Measurements from ENCODE around the gene BRINP3. TPM values are rescaled to one million over a fixed set of nuclear protein-coding genes. Genes with fewer than 3 reads are reported as not detected.

The BRINP3 gene
- polyA plus RNA-seq, 1 donor from 2014 or later: 7.7 TPM

- no peak overlapping the region for H3K4me2 ChIP-seq (ENCODE audit: low read length)
- no peak overlapping the region for H2AFZ ChIP-seq (ENCODE audit: low read depth, low read length)
- H3K4me3 ChIP-seq (ENCODE audit: low read length): no peak overlapping the region
- no peak overlapping the region for H3K9ac ChIP-seq (ENCODE audit: low read length)
- no peaks in the 10 kb centered on the region for H3K9me2 ChIP-seq (ENCODE audit: insufficient read depth, low read length)
- H3K36me3 ChIP-seq (ENCODE audit: insufficient read depth, low read length): no peaks in the 10 kb centered on the region
- H3K27ac ChIP-seq (ENCODE audit: low read length): no peak overlapping the region
- H3K79me2 ChIP-seq (replicated peaks; ENCODE audit: insufficient read depth, low read length): no peaks in the 10 kb centered on the region
- H3K9me3 ChIP-seq (ENCODE audit: low read length): no peaks in the 10 kb centered on the region
- no peaks in the 10 kb centered on the region for H4K20me1 ChIP-seq (ENCODE audit: insufficient read depth)
- TF ChIP-seq SMC3 (conservative IDR thresholded peaks at IDR 0.05; ENCODE audit: poor library complexity) (no peak), TAF1 (IDR thresholded peaks at IDR 0.05; ENCODE audit: low read depth) (no peak), POLR2AphosphoS5 (IDR thresholded peaks at IDR 0.05) (no peak), EZH2 (IDR thresholded peaks at IDR 0.05; ENCODE audit: borderline replicate concordance, insufficient read depth, low read length, poor library complexity, severe bottlenecking) (no peak), CTCF (IDR thresholded peaks at IDR 0.05; ENCODE audit: poor library complexity, severe bottlenecking) (no peak), MXI1 (conservative IDR thresholded peaks at IDR 0.05; ENCODE audit: poor library complexity, severe bottlenecking) (no peak), EP300 (conservative IDR thresholded peaks at IDR 0.05; ENCODE audit: poor library complexity, severe bottlenecking) (no peak), RAD21 (conservative IDR thresholded peaks at IDR 0.05) (no peak)
- TF ChIP-seq, protein P1, sequence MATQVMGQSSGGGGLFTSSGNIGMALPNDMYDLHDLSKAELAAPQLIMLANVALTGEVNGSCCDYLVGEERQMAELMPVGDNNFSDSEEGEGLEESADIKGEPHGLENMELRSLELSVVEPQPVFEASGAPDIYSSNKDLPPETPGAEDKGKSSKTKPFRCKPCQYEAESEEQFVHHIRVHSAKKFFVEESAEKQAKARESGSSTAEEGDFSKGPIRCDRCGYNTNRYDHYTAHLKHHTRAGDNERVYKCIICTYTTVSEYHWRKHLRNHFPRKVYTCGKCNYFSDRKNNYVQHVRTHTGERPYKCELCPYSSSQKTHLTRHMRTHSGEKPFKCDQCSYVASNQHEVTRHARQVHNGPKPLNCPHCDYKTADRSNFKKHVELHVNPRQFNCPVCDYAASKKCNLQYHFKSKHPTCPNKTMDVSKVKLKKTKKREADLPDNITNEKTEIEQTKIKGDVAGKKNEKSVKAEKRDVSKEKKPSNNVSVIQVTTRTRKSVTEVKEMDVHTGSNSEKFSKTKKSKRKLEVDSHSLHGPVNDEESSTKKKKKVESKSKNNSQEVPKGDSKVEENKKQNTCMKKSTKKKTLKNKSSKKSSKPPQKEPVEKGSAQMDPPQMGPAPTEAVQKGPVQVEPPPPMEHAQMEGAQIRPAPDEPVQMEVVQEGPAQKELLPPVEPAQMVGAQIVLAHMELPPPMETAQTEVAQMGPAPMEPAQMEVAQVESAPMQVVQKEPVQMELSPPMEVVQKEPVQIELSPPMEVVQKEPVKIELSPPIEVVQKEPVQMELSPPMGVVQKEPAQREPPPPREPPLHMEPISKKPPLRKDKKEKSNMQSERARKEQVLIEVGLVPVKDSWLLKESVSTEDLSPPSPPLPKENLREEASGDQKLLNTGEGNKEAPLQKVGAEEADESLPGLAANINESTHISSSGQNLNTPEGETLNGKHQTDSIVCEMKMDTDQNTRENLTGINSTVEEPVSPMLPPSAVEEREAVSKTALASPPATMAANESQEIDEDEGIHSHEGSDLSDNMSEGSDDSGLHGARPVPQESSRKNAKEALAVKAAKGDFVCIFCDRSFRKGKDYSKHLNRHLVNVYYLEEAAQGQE (IDR thresholded peaks at IDR 0.05; ENCODE audit: borderline replicate concordance): no peak
- peaks cover 9% of the 10 kb centered on the region for H3F3A ChIP-seq (ENCODE audit: insufficient read depth, low read length, poor library complexity, severe bottlenecking)
- peaks cover 24% of the 10 kb centered on the region for H3K27me3 ChIP-seq (ENCODE audit: insufficient read depth, low read depth, low read length)
Observed at GRCh38 chr1:190480231-190480630, 2.6 kb upstream of the BRINP3 start.

- no peaks in the 10 kb centered on the region for H3K36me3 ChIP-seq (ENCODE audit: insufficient read depth, low read length)
- H3K4me2 ChIP-seq (ENCODE audit: low read length): peak overlapping the region; percentile 74
- peak overlapping the region; percentile 59 for H3K27ac ChIP-seq (ENCODE audit: low read length)
Observed at GRCh38 chr1:190479516-190479915, 1.9 kb upstream of the BRINP3 start.

More at GRCh38 chr1:190479516-190479915, 1.9 kb upstream of the BRINP3 start:
- Histone ChIP-seq H3K27me3 (ENCODE audit: insufficient read depth, low read depth, low read length) (peaks cover 31% of the 10 kb centered on the region), H3K4me3 (ENCODE audit: low read length) (peak overlapping the region; percentile 76), H3K9me3 (ENCODE audit: low read length) (no peaks in the 10 kb centered on the region), H3K9ac (ENCODE audit: low read length) (peak overlapping the region; percentile 60), H2AFZ (ENCODE audit: low read depth, low read length) (no peak overlapping the region), H4K20me1 (ENCODE audit: insufficient read depth) (no peaks in the 10 kb centered on the region), H3K79me2 (replicated peaks; ENCODE audit: insufficient read depth, low read length) (no peaks in the 10 kb centered on the region), H3K9me2 (ENCODE audit: insufficient read depth, low read length) (no peaks in the 10 kb centered on the region), H3F3A (ENCODE audit: insufficient read depth, low read length, poor library complexity, severe bottlenecking) (peaks cover 9% of the 10 kb centered on the region)
- TF ChIP-seq EP300 (conservative IDR thresholded peaks at IDR 0.05; ENCODE audit: poor library complexity, severe bottlenecking) (no peak), SMC3 (conservative IDR thresholded peaks at IDR 0.05; ENCODE audit: poor library complexity) (peak; percentile 41), EZH2 (IDR thresholded peaks at IDR 0.05; ENCODE audit: borderline replicate concordance, insufficient read depth, low read length, poor library complexity, severe bottlenecking) (no peak), POLR2AphosphoS5 (IDR thresholded peaks at IDR 0.05) (no peak), RAD21 (conservative IDR thresholded peaks at IDR 0.05) (peak; percentile 64), MXI1 (conservative IDR thresholded peaks at IDR 0.05; ENCODE audit: poor library complexity, severe bottlenecking) (no peak), TAF1 (IDR thresholded peaks at IDR 0.05; ENCODE audit: low read depth) (no peak), CTCF (IDR thresholded peaks at IDR 0.05; ENCODE audit: poor library complexity, severe bottlenecking) (peak; percentile 57)
- TF ChIP-seq, protein P1 (IDR thresholded peaks at IDR 0.05; ENCODE audit: borderline replicate concordance): no peak
